ENCODE results near the gene PEAR1. TPM values are rescaled to one million over a fixed set of nuclear protein-coding genes. Genes with fewer than 3 reads are reported as not detected.

Gene PEAR1
- total RNA-seq, 6 donors from 2014 or later = 8.4 to 33.5 (median 13.7) TPM

DNA sequence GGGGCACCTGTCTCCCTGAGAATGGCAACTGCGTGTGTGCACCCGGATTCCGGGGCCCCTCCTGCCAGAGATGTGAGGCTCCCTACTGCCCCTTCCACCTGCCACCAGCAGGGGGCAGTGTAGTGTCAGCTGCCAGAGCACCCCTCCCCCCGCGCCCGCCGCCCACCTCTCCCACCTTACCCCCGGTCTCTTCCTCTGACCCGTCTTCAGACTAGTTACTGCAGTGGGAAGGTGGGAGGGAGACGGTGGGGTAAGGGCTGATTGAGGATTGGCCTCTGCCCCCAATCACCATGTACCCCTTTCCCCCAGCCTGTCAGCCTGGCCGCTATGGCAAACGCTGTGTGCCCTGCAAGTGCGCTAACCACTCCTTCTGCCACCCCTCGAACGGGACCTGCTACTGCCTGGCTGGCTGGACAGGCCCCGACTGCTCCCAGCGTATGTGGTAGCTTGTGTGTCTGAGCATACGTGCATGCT lies 16.8 kb downstream of the PEAR1 start:
- H3K9me3 ChIP-seq = no peaks in the 10 kb centered on the region
- TF ChIP-seq, protein P1, sequence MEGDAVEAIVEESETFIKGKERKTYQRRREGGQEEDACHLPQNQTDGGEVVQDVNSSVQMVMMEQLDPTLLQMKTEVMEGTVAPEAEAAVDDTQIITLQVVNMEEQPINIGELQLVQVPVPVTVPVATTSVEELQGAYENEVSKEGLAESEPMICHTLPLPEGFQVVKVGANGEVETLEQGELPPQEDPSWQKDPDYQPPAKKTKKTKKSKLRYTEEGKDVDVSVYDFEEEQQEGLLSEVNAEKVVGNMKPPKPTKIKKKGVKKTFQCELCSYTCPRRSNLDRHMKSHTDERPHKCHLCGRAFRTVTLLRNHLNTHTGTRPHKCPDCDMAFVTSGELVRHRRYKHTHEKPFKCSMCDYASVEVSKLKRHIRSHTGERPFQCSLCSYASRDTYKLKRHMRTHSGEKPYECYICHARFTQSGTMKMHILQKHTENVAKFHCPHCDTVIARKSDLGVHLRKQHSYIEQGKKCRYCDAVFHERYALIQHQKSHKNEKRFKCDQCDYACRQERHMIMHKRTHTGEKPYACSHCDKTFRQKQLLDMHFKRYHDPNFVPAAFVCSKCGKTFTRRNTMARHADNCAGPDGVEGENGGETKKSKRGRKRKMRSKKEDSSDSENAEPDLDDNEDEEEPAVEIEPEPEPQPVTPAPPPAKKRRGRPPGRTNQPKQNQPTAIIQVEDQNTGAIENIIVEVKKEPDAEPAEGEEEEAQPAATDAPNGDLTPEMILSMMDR (IDR thresholded peaks at IDR 0.05) = peak; percentile 61 to 86 (median 72)
- no peak for TF ChIP-seq POLR2A (IDR thresholded peaks at IDR 0.05)
- TF ChIP-seq POLR2AphosphoS5 (IDR thresholded peaks at IDR 0.05) = no peak
- no peak for TF ChIP-seq EP300 (IDR thresholded peaks at IDR 0.05)
- H3K27me3 ChIP-seq = no peaks in the 10 kb centered on the region
- H3K4me3 ChIP-seq = no peak overlapping the region
- peaks cover 6 to 19% (median 9%) of the 10 kb centered on the region in 4 donors for H3K4me1 ChIP-seq
- H3K36me3 ChIP-seq = peaks cover 0 to 91% (median 31%) of the 10 kb centered on the region in 4 donors
- DNase-seq = peak in 1 of 2 donors; percentile 38
- WGBS, 2 donors = 61% methylated on average over 7 to 18 of the region's 18 CpGs
- peak in 1 of 2 donors; percentile 53 for ATAC-seq (ENCODE audit: low FRiP score in 2 of 2)
- H3K27ac ChIP-seq = no peak overlapping the region

DNA sequence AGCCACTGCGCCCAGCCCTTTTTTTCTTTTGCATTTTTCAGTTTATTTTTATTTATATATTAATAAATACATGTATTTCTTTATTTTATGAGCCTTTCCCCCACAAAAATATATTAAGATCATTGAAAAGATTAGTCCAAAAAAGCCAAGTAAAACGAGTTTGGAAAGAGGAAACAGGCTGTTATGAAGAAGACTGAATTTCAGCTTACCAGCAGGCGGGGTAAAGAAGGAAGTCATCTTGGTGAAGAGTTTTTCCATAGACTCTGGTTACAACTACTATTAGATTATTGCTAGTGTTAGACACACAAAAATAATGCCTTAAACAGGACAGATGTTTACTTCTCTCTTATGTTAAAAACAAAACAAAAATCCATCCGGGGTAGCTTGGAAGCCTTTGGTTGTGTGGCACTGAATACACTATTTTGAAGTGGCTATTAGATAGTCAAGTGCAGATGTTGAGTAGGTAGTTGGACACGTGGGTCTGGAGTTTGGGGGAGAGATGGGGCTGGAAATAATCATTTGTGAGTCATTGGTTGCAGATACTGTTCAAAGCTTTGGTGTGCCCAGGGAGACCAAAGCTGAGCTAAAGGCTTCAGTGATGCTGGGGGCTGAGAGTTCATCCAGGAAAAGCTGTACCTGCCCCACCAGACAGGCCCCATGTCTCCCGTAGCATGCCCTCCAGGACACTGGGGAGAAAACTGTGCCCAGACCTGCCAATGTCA lies 18.2 kb downstream of the PEAR1 start:
- TF ChIP-seq EP300 (IDR thresholded peaks at IDR 0.05) (no peak), POLR2A (IDR thresholded peaks at IDR 0.05) (no peak), POLR2AphosphoS5 (IDR thresholded peaks at IDR 0.05) (no peak)
- TF ChIP-seq, protein P1 (IDR thresholded peaks at IDR 0.05) = no peak
- DNase-seq (no peak), ATAC-seq (ENCODE audit: low FRiP score in 2 of 2) (no peak)
- 61 to 67% methylated on average over 5 to 6 of the region's 6 CpGs for WGBS, 2 donors
- Histone ChIP-seq H3K27ac (no peak overlapping the region), H3K4me1 (peaks cover 3 to 19% (median 9%) of the 10 kb centered on the region in 4 donors), H3K27me3 (no peaks in the 10 kb centered on the region), H3K36me3 (peaks cover 0 to 95% (median 32%) of the 10 kb centered on the region in 4 donors), H3K4me3 (no peak overlapping the region), H3K9me3 (no peaks in the 10 kb centered on the region)

DNA sequence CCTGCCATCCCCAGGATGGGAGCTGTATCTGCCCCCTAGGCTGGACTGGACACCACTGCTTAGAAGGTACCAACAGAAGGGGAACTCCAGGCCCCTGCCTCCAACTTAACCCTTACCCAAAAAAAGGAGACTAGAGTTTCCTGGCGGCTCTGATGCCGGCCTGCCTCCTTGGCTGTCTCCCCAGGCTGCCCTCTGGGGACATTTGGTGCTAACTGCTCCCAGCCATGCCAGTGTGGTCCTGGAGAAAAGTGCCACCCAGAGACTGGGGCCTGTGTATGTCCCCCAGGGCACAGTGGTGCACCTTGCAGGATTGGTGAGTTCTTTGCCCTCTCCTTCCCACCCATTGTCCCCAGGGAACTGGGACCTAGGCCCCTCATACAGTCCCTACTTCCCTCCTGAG lies 18.8 kb downstream of the PEAR1 start:
- DNase-seq = no peak
- no peaks in the 10 kb centered on the region for H3K9me3 ChIP-seq
- peaks cover 0 to 15% (median 4%) of the 10 kb centered on the region in 4 donors for H3K4me1 ChIP-seq
- peaks cover 0 to 95% (median 32%) of the 10 kb centered on the region in 4 donors for H3K36me3 ChIP-seq
- ATAC-seq (ENCODE audit: low FRiP score in 2 of 2) = no peak
- no peak overlapping the region for H3K4me3 ChIP-seq
- H3K27ac ChIP-seq = no peak overlapping the region
- no peak for TF ChIP-seq POLR2AphosphoS5 (IDR thresholded peaks at IDR 0.05)
- TF ChIP-seq EP300 (IDR thresholded peaks at IDR 0.05) = no peak
- WGBS, 2 donors = 89% methylated on average over 2 of the region's 2 CpGs; no CpG with 5 or more reads in 1 of the 2 donors
- no peaks in the 10 kb centered on the region for H3K27me3 ChIP-seq

DNA sequence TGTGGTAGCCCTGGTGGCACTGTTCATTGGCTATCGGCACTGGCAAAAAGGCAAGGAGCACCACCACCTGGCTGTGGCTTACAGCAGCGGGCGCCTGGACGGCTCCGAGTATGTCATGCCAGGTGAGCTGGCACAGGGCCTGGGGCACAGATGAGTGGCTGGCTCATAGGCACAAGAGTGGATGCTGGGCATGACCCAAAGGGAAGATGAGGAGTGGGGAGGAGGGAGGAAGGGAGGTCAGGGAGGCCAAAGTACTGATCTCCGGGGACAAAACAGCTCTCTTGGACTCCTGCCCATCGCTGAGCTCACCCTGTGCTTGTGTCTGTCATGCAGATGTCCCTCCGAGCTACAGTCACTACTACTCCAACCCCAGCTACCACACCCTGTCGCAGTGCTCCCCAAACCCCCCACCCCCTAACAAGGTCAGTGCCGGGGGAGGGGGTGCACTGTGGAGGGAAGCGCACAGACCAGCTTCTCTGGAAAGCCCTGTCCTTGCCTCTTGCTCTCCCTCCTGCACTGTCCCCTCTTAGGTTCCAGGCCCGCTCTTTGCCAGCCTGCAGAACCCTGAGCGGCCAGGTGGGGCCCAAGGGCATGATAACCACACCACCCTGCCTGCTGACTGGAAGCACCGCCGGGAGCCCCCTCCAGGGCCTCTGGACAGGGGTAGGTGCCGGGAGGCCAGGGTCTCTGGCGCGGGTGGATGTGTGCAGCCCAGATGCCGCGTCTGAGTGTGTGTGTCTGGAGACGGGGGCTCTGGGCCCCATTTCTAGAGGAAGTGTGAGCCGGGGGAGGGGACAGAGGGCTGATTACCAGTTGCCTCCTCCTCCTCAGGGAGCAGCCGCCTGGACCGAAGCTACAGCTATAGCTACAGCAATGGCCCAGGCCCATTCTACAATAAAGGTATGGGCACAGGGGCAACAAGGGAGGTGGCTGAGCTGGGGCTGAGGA lies 19.6 kb downstream of the PEAR1 start:
- no peak overlapping the region for H3K4me3 ChIP-seq
- peak; percentile 66 to 86 for DNase-seq
- H3K9me3 ChIP-seq = no peaks in the 10 kb centered on the region
- no peaks in the 10 kb centered on the region for H3K27me3 ChIP-seq
- peaks cover 0 to 7% (median 0%) of the 10 kb centered on the region in 4 donors for H3K4me1 ChIP-seq
- H3K36me3 ChIP-seq = peaks cover 0 to 88% (median 30%) of the 10 kb centered on the region in 4 donors
- TF ChIP-seq EP300 (IDR thresholded peaks at IDR 0.05) (no peak), POLR2A (IDR thresholded peaks at IDR 0.05) (no peak), POLR2AphosphoS5 (IDR thresholded peaks at IDR 0.05) (no peak)
- TF ChIP-seq, protein P1 (IDR thresholded peaks at IDR 0.05) = no peak
- ATAC-seq (ENCODE audit: low FRiP score in 2 of 2) = peak; percentile 22 to 63
- WGBS, 2 donors = 56 to 73% methylated on average over 13 to 23 of the region's 24 CpGs
- no peak overlapping the region for H3K27ac ChIP-seq
